ES-I3 (cell line): ENCODE data around the gene ACBD6.

Source experiments
- H3K36me3 ChIP-seq: 2 replicates; pipeline ENCODE4 v1.6.1; 2013; ENCODE audit warnings: mild to moderate bottlenecking, low read length, control low read depth, moderate library complexity; ENCODE audit not compliant: insufficient read depth
- H3K4me1 ChIP-seq: 2 replicates; pipeline ENCODE4 v1.6.1; 2013; ENCODE audit warnings: mild to moderate bottlenecking, control low read depth, low read length; ENCODE audit not compliant: insufficient read depth
- H3K9ac ChIP-seq: 2 replicates; pipeline ENCODE4 v1.6.1; 2013; ENCODE audit warnings: low read depth, mild to moderate bottlenecking, low read length, moderate library complexity
- H3K9me3 ChIP-seq: 2 replicates; pipeline ENCODE4 v1.6.1; 2013; ENCODE audit warnings: mild to moderate bottlenecking, low read length, moderate library complexity; ENCODE audit not compliant: control insufficient read depth, insufficient read depth

The ACBD6 gene

GRCh38 chr1:180251526-180252305, 250.7 kb downstream of the ACBD6 start:
- Histone ChIP-seq H3K36me3 (no peaks in the 10 kb centered on the region), H3K4me1 (peaks cover 31% of the 10 kb centered on the region), H3K9ac (no peak overlapping the region), H3K9me3 (no peaks in the 10 kb centered on the region)

- Histone ChIP-seq H3K9ac (no peak overlapping the region), H3K36me3 (no peaks in the 10 kb centered on the region), H3K4me1 (peaks cover 31% of the 10 kb centered on the region), H3K9me3 (no peaks in the 10 kb centered on the region)
Observed at GRCh38 chr1:180250883-180251509, 251.4 kb downstream of the ACBD6 start.

DNA sequence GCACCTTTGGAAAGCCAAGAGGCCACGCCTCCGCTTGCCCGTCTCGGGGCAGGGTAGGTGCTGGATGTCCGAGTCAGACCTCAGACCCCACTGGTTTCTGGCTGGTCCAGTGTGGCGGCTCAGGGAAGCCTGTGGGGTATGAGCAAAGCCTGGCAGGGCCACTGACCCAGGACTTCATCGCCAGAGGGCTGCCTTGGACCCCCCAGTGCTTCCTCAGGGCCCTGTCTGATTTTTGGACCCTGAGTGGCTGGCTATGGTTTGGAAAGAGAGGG, 251.9 kb downstream of the ACBD6 start:
- no peaks in the 10 kb centered on the region for H3K9me3 ChIP-seq
- H3K36me3 ChIP-seq, result no peaks in the 10 kb centered on the region
- H3K9ac ChIP-seq, result no peak overlapping the region
- peaks cover 31% of the 10 kb centered on the region for H3K4me1 ChIP-seq

DNA sequence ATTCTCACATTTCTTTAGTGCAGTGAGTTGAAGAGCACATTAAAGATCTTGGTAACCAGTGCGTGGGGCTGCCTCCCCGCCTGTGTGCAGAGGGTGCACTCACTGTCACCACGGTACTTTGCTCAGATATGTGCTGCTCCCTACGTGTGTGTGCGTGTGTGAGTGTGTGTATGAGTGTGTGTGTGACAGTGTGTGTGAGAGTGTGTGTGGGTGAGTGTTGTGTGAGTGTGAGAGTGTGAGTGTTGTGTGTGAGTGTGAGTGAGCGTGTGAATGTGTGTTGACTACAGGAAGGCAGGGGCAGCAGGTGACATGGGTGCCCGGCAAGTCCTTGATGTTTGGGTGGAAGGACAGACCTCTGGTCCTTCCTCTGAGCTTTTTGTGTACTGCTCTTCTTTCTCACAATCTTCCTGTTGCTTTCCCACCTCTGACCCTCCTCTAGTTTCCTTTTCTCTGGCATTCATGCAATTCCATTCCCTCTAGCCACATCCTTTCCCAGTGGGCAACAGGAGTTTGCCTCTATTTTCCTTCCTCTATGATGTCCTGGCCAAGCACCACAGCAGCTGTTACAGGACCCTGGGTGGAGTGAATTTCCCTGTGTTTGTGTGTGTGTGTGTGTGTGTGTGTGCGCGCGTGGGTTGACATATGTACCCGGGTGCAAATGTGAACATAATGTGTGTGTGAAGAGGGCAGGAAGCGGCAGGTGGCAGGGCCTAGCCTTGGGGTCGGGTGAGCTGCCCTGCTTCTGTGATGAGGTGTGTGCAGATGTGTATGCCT, 252.5 kb downstream of the ACBD6 start:
- Histone ChIP-seq H3K36me3 (no peaks in the 10 kb centered on the region), H3K9me3 (no peaks in the 10 kb centered on the region), H3K4me1 (peaks cover 31% of the 10 kb centered on the region)

GRCh38 chr1:180248731-180249681, 253.4 kb downstream of the ACBD6 start:
- Histone ChIP-seq H3K4me1 (peaks cover 27% of the 10 kb centered on the region), H3K36me3 (no peaks in the 10 kb centered on the region), H3K9me3 (no peaks in the 10 kb centered on the region), H3K9ac (no peak overlapping the region)

More for the DNA sequence above, 252.5 kb downstream of the ACBD6 start:
- H3K9ac ChIP-seq, result no peak overlapping the region

GRCh38 chr1:180248176-180248575, 254.2 kb downstream of the ACBD6 start:
- Histone ChIP-seq H3K9me3 (no peaks in the 10 kb centered on the region), H3K9ac (no peak overlapping the region), H3K36me3 (no peaks in the 10 kb centered on the region), H3K4me1 (peaks cover 21% of the 10 kb centered on the region)

- H3K9me3 ChIP-seq, result no peaks in the 10 kb centered on the region
- H3K9ac ChIP-seq, result no peak overlapping the region
- no peaks in the 10 kb centered on the region for H3K36me3 ChIP-seq
- peaks cover 16% of the 10 kb centered on the region for H3K4me1 ChIP-seq
Observed at GRCh38 chr1:180247580-180247979, 254.8 kb downstream of the ACBD6 start.

GRCh38 chr1:180247061-180247460, 255.3 kb downstream of the ACBD6 start:
- Histone ChIP-seq H3K9me3 (no peaks in the 10 kb centered on the region), H3K9ac (no peak overlapping the region), H3K4me1 (peaks cover 19% of the 10 kb centered on the region), H3K36me3 (no peaks in the 10 kb centered on the region)

DNA sequence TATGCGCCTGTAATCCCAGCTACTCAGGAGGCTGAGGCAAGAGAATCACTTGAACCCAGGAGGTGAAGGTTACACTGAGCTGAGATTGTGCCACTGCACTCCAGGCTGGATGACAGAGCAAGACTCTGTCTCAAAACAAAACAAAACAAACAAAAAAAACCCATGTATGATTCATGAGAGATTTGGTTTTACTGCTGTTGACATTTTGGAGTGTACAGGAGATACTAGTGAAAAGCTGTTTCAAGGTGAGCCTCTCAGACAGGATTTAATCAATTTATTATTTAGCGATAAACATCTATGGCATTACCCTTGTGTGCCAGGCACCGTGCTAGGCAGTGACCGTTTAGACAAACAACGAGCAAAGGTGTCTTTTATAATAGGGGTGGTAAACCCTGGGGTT, 255.8 kb downstream of the ACBD6 start:
- Histone ChIP-seq H3K9me3 (no peaks in the 10 kb centered on the region), H3K36me3 (no peaks in the 10 kb centered on the region), H3K9ac (no peak overlapping the region), H3K4me1 (peaks cover 20% of the 10 kb centered on the region)

DNA sequence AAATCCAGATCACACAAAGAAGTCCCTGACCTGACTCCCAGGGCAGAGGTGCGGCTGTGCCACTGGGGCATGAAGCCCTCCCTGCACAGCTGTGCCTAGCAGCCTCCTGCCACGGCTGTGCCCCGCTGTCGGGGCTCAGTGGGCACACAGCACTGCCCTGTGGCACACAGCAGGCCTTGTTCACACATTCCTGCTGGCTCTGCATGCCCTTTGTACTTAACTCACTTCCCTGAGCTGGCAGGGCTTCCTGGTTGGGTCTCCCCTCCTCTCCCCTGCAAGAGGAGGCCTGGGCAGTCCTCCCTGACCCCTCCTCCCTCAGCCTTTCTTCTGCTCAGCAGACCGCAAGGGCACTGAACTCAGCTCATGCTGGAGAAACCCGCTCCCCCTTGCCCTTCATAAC, 257.5 kb downstream of the ACBD6 start:
- Histone ChIP-seq H3K4me1 (peaks cover 24% of the 10 kb centered on the region), H3K9me3 (no peaks in the 10 kb centered on the region), H3K9ac (no peak overlapping the region), H3K36me3 (no peaks in the 10 kb centered on the region)

GRCh38 chr1:180243517-180244221, 258.7 kb downstream of the ACBD6 start:
- Histone ChIP-seq H3K4me1 (peaks cover 30% of the 10 kb centered on the region), H3K9ac (no peak overlapping the region), H3K9me3 (no peaks in the 10 kb centered on the region), H3K36me3 (no peaks in the 10 kb centered on the region)

DNA sequence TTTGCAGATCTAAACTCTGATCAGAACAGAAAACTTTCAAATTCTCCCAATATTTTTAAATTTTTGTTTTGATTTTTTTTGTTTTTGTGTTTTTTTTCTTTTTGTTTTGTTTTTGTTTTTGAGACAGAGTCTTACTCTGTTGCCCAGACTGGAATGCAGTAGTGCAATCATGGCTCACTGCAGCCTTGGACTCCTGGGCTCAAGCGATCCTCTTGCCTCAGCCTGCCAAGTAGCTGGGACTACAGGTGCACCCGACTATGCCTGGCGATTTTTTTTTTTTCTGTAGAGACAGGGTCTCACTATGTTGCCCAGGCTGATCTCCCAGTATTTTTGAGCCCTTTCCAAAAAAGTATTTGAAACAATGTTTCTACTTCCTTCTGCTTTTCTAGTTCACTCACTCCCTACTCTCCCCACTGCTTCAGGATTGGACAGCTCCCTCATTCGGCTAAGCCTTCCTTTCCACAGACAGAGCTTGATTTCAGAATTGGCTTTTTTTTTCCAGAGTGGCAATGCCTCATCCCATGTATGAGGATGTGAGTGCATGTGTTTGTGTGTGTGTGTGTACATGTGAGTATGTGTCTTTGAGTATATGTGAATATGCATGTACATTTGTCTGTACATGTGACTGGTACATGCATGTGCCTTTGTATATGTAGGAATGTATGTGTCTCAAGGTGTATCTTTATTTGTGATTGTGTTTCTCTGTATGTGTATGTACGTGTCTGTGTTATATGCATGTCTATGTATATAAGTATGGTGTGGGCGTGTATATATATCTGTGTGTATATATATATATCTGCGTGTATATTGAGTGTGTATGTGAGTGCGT, 260.4 kb downstream of the ACBD6 start:
- H3K9ac ChIP-seq, result no peak overlapping the region
- peaks cover 35% of the 10 kb centered on the region for H3K4me1 ChIP-seq
- no peaks in the 10 kb centered on the region for H3K36me3 ChIP-seq
- H3K9me3 ChIP-seq, result no peaks in the 10 kb centered on the region
